DOHH2 (cell line): Measurements from ENCODE around the gene TFDP1.

ENCODE experiments used
- H3F3A ChIP-seq: fragments of 200-600 bp; sonication (generic), shearing (Covaris generic); 2 replicates; pipeline ENCODE4 v1.6.0; 2016; ENCODE audit warnings: antibody characterized with exemption, mild to moderate bottlenecking; ENCODE audit not compliant: control insufficient read depth, insufficient read depth
- H3K27ac ChIP-seq: fragments of 200-600 bp; sonication (generic); 2 replicates; pipeline ENCODE4 v1.5.1; 2014; ENCODE audit warnings: low read depth, mild to moderate bottlenecking, low read length, moderate library complexity
- H3K27me3 ChIP-seq: fragments of 200-600 bp; sonication (generic); 2 replicates; pipeline ENCODE4 v1.6.1; 2014; ENCODE audit warnings: mild to moderate bottlenecking, low read length, mixed read lengths; ENCODE audit not compliant: control insufficient read depth
- H3K36me3 ChIP-seq: fragments of 200-600 bp; sonication (generic); 2 replicates; pipeline ENCODE4 v1.6.1; 2014; ENCODE audit warnings: mild to moderate bottlenecking, low read length, moderate library complexity, mixed read lengths; ENCODE audit not compliant: control insufficient read depth
- H3K4me1 ChIP-seq: fragments of 200-600 bp; sonication (generic); 2 replicates; pipeline ENCODE4 v1.6.1; 2014; ENCODE audit warnings: mild to moderate bottlenecking, low read length, mixed read lengths; ENCODE audit not compliant: control insufficient read depth
- H3K4me2 ChIP-seq: fragments of 200-600 bp; sonication (generic); 2 replicates; pipeline ENCODE4 v1.6.0; 2014; ENCODE audit warnings: mild to moderate bottlenecking, low read length, moderate library complexity
- H3K4me3 ChIP-seq: fragments of 200-600 bp; sonication (generic); 2 replicates; pipeline ENCODE4 v1.5.1; 2014; ENCODE audit warnings: mild to moderate bottlenecking, low read length, mixed read lengths
- H3K79me2 ChIP-seq: fragments of 200-600 bp; sonication (generic); 2 replicates; pipeline ENCODE4 v1.6.1; 2014; ENCODE audit warnings: mild to moderate bottlenecking, low read length, mixed read lengths; ENCODE audit not compliant: control insufficient read depth
- H3K9me2 ChIP-seq: fragments of 200-600 bp; sonication (generic); replicated peaks from 2 replicates; pipeline ENCODE4 v1.6.1; 2014; ENCODE audit warnings: mild to moderate bottlenecking, low read length, mixed read lengths; ENCODE audit not compliant: control insufficient read depth
- H3K9me3 ChIP-seq: fragments of 200-600 bp; sonication (generic); 2 replicates; pipeline ENCODE4 v1.6.1; 2014; ENCODE audit warnings: antibody characterized with exemption, low read length, mixed read lengths; ENCODE audit not compliant: control insufficient read depth, insufficient read depth
- H4K20me1 ChIP-seq: fragments of 200-600 bp; sonication (generic); 2 replicates; pipeline ENCODE4 v1.6.0; 2014; ENCODE audit warnings: low read depth, mild to moderate bottlenecking, antibody characterized with exemption, low read length, moderate library complexity; ENCODE audit not compliant: control insufficient read depth, insufficient read depth
- CTCF ChIP-seq: fragments of 200-600 bp; sonication (generic); IDR thresholded peaks from one replicate; pipeline ENCODE4 v1.5.1; 2014; ENCODE audit warnings: antibody characterized with exemption, mild to moderate bottlenecking, low read depth, low read length; ENCODE audit not compliant: poor library complexity, severe bottlenecking
- EZH2phosphoT487 ChIP-seq: fragments of 200-600 bp; sonication (generic); IDR thresholded peaks from 2 replicates; pipeline ENCODE4 v1.6.1; 2017; ENCODE audit warnings: borderline replicate concordance, mild to moderate bottlenecking, antibody characterized with exemption, low read length, moderate library complexity, mixed read lengths

The TFDP1 gene

GRCh38 chr13:113598481-113598880 is 13.9 kb downstream of the TFDP1 start:
- Histone ChIP-seq H3K9me2 (no peaks in the 10 kb centered on the region), H3F3A (no peaks in the 10 kb centered on the region), H3K4me2 (no peak overlapping the region), H3K9me3 (no peaks in the 10 kb centered on the region), H3K27me3 (no peaks in the 10 kb centered on the region), H3K4me1 (no peaks in the 10 kb centered on the region), H3K27ac (no peak overlapping the region), H3K79me2 (peaks cover 100% of the 10 kb centered on the region), H3K4me3 (no peak overlapping the region), H3K36me3 (peaks cover 93% of the 10 kb centered on the region), H4K20me1 (peaks cover 52% of the 10 kb centered on the region)
- no peak for TF ChIP-seq CTCF
- TF ChIP-seq EZH2phosphoT487: no peak

DNA sequence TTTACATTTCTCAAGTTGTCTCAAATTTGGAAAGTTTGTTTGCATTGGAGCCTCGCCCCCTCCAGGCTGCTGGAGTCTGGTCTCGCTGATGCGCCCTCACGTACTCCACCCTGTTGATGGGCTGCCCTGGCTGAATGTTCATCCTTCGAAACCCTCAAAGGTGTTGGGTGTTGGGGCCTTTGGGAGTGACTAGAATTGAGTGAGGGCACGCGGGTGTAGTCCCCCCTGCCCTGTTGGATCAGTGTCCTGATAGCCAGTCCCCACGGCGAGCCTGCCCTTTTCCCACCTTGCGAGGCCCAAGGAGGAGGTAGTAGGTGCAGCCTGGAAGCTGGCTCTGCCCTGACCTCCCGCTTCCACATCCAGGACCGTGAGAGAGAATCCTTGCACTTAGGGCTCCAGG is 14.8 kb downstream of the TFDP1 start:
- H4K20me1 ChIP-seq: peaks cover 50% of the 10 kb centered on the region
- no peaks in the 10 kb centered on the region for H3K9me3 ChIP-seq
- peaks cover 100% of the 10 kb centered on the region for H3K79me2 ChIP-seq
- H3K4me3 ChIP-seq: no peak overlapping the region
- H3K4me1 ChIP-seq: no peaks in the 10 kb centered on the region
- peaks cover 96% of the 10 kb centered on the region for H3K36me3 ChIP-seq
- no peaks in the 10 kb centered on the region for H3F3A ChIP-seq
- no peaks in the 10 kb centered on the region for H3K27me3 ChIP-seq
- no peak overlapping the region for H3K4me2 ChIP-seq
- H3K27ac ChIP-seq: no peak overlapping the region
- no peaks in the 10 kb centered on the region for H3K9me2 ChIP-seq
- TF ChIP-seq CTCF: no peak
- TF ChIP-seq EZH2phosphoT487: no peak

GRCh38 chr13:113601166-113602070 is 16.9 kb downstream of the TFDP1 start:
- H3F3A ChIP-seq: no peaks in the 10 kb centered on the region
- no peaks in the 10 kb centered on the region for H3K4me1 ChIP-seq
- H3K79me2 ChIP-seq: peaks cover 100% of the 10 kb centered on the region
- H3K27ac ChIP-seq: no peak overlapping the region
- H3K9me2 ChIP-seq: no peaks in the 10 kb centered on the region
- H3K9me3 ChIP-seq: no peaks in the 10 kb centered on the region
- H3K36me3 ChIP-seq: peaks cover 97% of the 10 kb centered on the region
- TF ChIP-seq EZH2phosphoT487 (no peak), CTCF (no peak)
- no peaks in the 10 kb centered on the region for H3K27me3 ChIP-seq
- no peak overlapping the region for H3K4me2 ChIP-seq
- H3K4me3 ChIP-seq: no peak overlapping the region
- peaks cover 39% of the 10 kb centered on the region for H4K20me1 ChIP-seq
